Activated T-cell treated with anti-CD3 and anti-CD28 coated beads for 1 hour (primary cell): Measurements from ENCODE around the gene IGFBP2.

Experiments
- DNase-seq: peaks from one replicate; pipeline ENCODE4 v3.0.0-alpha.2; 2020; ENCODE audit warnings: low read depth

Gene IGFBP2

GRCh38 chr2:216701544-216701943 lies 68.3 kb downstream of the IGFBP2 start:
- no peak for DNase-seq

GRCh38 chr2:216702756-216703155 lies 69.5 kb downstream of the IGFBP2 start:
- no peak for DNase-seq

GRCh38 chr2:216710551-216711301 lies 77.5 kb downstream of the IGFBP2 start:
- no peak for DNase-seq

GRCh38 chr2:216711348-216711747 lies 78.1 kb downstream of the IGFBP2 start:
- DNase-seq: no peak

- DNase-seq: no peak
Observed at GRCh38 chr2:216713691-216714336, 80.6 kb downstream of the IGFBP2 start.
